ENCODE data around the gene DLST.

The DLST gene

DNA sequence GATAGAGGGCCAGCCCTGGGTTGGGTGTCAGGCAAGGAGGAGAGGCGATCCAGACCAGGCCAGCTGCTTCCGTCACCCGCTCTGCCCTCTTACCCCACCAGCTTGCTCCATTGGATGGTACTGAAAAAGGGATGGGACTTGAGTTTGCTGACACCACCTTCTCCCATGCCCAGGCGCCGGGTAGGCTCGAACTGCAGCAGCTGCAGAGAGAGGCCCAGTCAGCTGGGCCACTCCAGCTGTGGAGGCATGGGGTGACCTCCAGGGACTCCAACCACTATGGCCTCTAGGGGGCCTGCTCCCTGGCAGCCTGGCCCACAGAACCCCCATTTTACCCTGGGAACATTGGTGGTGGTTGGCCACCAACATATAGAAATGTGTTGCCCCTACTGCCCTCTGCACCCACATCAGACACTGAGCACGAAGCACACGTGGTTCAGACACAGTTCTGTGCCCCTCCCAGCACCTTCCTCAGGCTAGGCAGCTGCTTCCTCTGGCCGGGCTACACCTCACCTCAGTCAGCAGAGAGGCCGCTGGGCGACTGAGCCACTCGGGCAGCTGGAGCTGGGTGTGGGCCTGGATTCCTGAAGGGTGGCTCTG is 25.3 kb downstream of the DLST start:
- no peak for DNase-seq (ENCODE audit: low read depth)
- TF ChIP-seq, protein P1, sequence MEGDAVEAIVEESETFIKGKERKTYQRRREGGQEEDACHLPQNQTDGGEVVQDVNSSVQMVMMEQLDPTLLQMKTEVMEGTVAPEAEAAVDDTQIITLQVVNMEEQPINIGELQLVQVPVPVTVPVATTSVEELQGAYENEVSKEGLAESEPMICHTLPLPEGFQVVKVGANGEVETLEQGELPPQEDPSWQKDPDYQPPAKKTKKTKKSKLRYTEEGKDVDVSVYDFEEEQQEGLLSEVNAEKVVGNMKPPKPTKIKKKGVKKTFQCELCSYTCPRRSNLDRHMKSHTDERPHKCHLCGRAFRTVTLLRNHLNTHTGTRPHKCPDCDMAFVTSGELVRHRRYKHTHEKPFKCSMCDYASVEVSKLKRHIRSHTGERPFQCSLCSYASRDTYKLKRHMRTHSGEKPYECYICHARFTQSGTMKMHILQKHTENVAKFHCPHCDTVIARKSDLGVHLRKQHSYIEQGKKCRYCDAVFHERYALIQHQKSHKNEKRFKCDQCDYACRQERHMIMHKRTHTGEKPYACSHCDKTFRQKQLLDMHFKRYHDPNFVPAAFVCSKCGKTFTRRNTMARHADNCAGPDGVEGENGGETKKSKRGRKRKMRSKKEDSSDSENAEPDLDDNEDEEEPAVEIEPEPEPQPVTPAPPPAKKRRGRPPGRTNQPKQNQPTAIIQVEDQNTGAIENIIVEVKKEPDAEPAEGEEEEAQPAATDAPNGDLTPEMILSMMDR (conservative IDR thresholded peaks at IDR 0.05; ENCODE audit: low read depth, low read length), result peak; percentile 41
- H3K4me3 ChIP-seq (ENCODE audit: low read length), result no peak overlapping the region

DNA sequence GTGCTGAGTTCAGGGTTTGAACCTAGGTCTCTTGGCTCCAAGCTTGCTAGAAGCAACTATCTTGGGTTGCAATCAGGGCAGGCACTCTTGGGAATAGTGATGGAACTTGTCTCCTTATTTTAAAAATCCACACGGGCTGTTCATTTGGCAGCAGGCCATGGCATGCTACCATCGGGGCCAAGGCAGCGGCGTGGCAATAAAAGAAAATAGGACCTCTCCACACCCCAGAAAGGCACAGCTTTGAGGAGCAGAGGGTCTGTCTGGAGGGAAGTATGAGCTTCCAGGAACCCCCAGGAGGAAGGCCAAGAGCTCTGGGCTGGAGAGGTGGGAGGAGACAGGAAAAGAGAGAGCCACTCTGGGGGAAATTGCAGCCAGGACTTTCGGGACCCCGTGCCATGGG is 26.0 kb downstream of the DLST start:
- H3K4me3 ChIP-seq (ENCODE audit: low read length), result no peak overlapping the region
- TF ChIP-seq, protein P1 (conservative IDR thresholded peaks at IDR 0.05; ENCODE audit: low read depth, low read length), result no peak
- DNase-seq (ENCODE audit: low read depth), result no peak

DNA sequence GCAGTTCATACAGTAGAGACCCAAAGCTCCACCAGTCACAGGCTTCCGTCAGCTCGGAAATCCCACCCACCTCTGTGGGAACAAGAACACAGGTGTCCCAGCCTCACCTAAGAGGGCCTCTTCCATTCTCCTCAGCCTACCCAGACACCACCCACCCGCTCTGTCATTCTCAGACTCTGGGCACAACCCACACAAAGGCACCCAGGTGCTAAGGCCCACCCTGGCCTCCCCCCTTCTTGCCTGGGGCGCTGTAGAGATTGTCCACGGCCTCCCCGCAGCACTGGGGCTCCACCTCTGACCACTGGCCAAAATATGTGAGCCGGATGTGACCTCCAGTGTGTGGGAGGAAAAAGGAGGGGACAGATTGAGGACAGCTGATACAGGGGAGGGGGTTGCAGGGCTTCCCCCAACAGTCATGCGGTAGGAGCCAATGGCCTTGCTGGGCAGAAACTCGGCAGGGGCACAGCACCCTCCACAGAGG is 27.2 kb downstream of the DLST start:
- DNase-seq (ENCODE audit: low read depth), result no peak
- TF ChIP-seq, protein P1 (conservative IDR thresholded peaks at IDR 0.05; ENCODE audit: low read depth, low read length), result no peak
- H3K4me3 ChIP-seq (ENCODE audit: low read length), result no peak overlapping the region

DNA sequence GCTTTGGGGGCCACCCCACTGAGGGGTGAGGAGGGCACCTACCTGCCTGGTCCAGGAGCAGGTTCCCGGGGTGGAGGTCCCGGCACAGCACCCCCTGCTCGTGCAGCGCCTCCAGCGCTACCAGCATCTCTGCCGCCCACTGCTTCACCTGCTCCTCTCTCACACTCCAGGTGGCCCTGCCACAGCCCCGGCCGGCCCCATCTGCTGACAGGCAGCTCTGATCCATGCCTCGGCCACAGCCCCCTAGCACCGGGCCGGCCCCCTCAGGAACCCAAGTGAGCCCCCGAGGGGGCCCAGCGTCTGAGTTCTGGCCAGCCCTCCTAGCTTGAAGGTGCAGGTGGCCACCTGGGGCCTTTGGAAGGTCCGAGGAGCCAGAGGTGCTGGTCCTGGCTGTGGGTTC is 27.8 kb downstream of the DLST start:
- TF ChIP-seq, protein P1 (conservative IDR thresholded peaks at IDR 0.05; ENCODE audit: low read depth, low read length), result no peak
- no peak for DNase-seq (ENCODE audit: low read depth)
- no peak overlapping the region for H3K4me3 ChIP-seq (ENCODE audit: low read length)

DNA sequence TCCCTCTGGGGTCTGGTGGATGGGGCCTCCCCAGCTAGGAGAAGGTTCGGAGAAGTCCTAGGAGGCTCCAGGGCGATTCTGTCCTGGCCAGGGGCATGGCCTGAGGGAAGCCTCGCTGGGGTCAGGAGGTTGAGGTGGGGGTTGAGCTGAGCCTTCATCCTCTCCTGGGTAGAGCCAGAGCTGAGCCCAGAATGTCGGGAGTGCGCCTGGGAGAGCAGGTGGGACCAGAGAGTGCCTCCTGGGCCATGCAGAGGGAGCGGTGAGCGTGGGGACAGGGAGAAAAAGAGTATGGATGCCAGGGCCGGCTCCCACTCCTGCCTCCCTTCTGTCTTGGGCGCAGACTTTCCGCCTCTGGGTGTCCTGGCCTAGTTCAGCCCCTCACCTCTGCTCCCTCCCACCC is 28.2 kb downstream of the DLST start:
- TF ChIP-seq, protein P1 (conservative IDR thresholded peaks at IDR 0.05; ENCODE audit: low read depth, low read length), result no peak
- H3K4me3 ChIP-seq (ENCODE audit: low read length), result no peak overlapping the region

DNA sequence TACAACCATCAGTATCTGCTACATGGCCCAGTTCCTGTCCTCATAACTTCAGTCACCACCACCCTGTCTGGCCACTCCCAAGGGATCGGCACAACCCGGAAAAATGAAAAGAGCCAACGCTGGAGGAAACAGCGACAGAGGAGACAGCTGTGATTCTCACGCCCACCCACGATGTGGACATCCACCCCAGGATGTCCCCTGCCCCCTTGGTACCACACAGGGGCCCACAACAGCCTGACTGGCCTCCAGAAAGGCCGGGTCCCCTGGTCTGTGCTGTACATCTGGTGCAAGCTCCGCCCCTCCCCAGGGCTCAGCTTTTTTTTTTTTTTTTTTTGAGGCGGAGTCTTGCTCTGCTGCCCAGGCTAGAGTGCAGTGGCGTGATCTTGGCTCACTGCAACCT is 28.8 kb downstream of the DLST start:
- DNase-seq (ENCODE audit: low read depth), result no peak
- H3K4me3 ChIP-seq (ENCODE audit: low read length), result no peak overlapping the region
- TF ChIP-seq, protein P1 (conservative IDR thresholded peaks at IDR 0.05; ENCODE audit: low read depth, low read length), result no peak

More for the DNA sequence above, 28.2 kb downstream of the DLST start:
- DNase-seq (ENCODE audit: low read depth), result no peak

DNA sequence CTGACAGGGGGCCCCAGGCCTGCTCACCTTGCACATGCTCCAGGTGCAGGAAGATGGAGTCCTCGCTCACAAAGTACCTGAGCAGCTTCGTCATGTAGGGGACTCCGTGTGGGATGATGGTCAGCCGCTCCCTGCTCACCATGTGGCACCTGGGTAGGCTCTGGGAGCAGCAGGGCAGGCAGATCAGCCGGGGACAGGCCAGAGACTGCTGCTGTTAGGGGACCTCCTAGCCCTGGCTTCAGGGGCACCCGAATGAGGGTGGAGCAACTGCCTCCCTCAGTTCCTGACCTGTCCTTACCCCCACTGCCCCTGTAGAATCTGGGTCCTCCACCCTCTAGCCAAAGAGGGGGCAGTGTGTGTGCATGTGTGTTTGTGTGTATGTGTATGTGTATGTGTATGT is 29.5 kb downstream of the DLST start:
- DNase-seq (ENCODE audit: low read depth), result no peak
- TF ChIP-seq, protein P1 (conservative IDR thresholded peaks at IDR 0.05; ENCODE audit: low read depth, low read length), result no peak
- no peak overlapping the region for H3K4me3 ChIP-seq (ENCODE audit: low read length)
